C1 segment of cervical spinal cord (tissue), 14 donors: Measurements from ENCODE around the gene DNM3.
"Not testable (repeated sequence)": the region's sequence is repeated elsewhere in the genome, so short reads cannot be mapped to it uniquely, and the experiment has no call there.

Experiments used
- DNase-seq, 14 donors: peaks; one replicate each; lab custom pipeline; 2025; lab: John Stamatoyannopoulos, UW

DNM3 gene

DNA sequence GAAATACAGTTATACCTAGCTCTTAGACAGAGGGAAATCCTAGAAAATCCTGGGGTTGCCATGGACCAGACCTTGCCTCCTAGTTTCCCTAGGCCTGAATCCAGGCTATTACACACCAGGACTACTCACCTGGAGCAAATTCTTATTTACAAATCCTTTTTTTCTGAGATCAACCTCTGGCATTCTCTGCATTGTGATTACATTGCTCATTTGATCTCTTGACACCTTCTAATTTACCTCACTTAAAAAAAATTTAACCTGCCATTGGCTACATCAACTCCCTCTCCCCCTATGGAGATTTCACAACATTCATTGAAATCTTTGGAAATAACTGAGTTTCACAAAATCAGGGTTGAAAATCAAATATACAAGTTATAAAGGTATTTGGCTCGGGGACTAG is 576.3 kb downstream of the DNM3 start:
- no peak for DNase-seq

DNA sequence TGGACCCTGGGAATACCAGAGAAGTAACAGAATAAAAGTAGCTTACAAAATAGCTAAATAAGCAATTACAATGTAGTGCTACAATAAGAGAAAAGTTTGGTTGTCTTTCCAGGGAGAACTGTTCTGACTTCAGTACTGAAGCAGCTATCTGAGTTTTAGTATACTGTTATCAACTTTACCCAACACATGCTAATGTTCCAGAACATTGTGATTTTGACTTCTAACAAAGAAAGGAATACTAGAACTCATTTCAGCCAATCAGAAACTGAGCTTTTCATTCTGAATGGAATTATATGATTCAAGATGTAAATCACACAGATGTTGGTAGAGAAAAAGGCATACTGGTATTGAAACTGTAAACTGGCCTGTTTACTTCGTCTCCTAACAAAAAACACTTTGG is 579.1 kb downstream of the DNM3 start, which contains the start of gene C1orf105:
TSS of gene C1orf105 (plus strand) at position 301 of the 400 bp plus-strand sequence. CDS start 201 bp downstream, outside the sequence.
- DNase-seq = no peak

DNA sequence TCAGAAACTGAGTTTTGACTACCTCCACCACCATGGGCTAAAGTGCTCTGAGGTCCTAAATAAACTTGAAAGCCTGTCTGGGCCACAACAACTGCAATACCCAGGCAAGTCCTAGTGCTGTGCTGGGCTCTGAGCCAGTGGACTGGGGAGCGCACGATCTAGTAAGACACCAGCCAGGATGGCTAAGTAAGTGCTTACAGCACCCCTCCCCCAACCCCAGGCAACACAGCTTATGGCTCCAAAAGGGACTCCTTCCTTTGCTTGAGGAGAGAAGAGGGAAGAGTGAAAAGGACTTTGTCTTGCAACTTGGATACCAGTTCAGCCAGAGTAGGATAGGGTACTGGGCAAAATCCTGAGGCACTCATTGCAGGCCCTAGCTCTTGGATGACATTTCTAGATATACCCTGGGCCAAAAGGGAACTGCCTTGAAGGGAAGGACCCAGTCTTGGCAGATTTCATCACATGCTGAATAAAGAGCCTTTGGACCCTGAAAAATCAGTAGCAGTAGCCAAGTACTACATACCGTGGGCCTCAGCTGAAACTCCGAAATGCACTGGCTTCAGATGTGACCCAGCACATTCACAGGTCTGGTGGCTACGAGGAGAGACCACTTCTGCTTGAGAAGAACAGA is 580.8 kb downstream of the DNM3 start:
- DNase-seq = peak in 7 of 14 donors; percentile 10 to 56 (median 18)

DNA sequence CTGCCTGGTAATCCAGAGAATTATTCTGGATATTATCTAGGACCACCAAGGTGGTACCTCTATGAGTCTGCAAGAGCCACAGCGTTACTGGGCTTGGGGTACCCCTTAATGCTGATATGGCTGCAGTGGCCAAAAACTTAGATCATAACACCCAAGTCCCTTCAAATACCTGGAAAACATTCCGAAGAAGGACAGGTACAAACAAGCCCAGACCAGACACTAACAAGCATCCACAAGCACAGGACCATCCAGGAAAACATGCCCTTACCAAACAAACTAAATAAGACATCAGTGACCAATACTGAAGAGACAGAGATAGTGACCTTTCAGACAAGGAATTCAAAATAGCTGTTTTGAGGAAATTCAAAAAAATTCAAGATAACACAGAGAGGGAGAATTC is 582.0 kb downstream of the DNM3 start:
- no peak for DNase-seq

GRCh38 chr1:172425339-172425738 is 584.0 kb downstream of the DNM3 start:
- no peak for DNase-seq

DNA sequence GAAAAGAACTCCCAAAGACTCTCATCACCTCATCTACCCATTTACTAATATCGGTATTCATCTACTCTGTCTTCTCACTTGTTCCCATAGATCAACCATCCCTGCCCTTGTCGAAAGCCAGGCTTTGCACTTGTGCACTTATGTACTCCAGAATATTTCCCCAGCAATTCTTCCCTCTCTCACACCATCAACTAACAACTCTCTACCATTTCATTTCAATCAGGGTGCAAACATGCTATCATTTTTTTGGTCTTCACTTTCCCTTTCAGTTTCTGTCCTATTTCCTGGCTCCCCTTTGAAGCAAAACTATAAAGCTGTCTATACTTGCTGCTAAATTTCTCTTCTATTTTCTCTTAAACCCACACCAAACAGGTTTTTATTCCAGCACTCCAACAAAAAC is 585.9 kb downstream of the DNM3 start:
- no peak for DNase-seq

- peak in 1 of 14 donors; percentile 7 for DNase-seq
Observed at GRCh38 chr1:172429331-172430127, 588.2 kb downstream of the DNM3 start.

GRCh38 chr1:172430128-172430454 is 588.8 kb downstream of the DNM3 start:
- DNase-seq = no peak

DNA sequence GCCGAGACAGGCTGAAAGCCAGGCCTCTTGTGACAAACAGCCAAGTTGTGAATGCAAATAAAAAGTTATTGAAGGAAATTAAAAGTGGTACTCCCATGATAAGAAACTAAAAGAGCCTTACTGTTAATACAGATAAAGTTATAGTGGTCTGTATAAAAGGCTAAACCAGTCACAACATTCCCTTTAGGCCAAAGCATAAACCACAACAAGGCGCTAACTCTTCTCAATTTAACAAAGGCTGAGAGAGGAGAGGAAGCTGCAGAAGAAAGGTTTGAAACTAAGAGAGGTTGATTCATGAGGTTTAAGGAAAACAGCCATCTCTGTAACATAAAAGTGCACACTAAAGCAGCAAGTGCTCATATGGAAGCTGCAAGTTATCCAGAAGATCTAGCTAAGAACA is 589.9 kb downstream of the DNM3 start:
- DNase-seq = no peak

DNA sequence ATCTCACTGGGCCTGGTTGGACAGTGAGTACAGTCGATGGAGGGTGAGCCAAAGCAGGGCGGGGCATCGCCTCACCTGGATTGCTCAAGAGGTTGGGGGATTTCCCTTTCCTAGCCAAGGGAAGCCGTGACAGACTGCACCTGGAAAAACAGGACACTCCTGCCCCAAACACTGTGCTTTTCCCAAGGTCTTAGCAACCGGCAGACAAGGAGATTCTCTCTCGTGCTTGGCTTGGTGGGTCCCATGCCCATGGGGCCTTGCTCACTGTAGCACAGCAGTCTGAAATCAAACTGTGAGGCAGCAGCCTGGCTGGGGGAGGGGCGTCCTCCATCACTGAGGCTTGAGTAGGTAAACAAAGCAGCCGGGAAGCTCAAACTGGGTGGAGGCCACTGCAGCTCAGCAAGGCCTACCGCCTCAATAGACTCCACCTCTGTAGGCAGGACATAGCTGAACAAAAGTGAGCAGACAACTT is 590.5 kb downstream of the DNM3 start:
- no peak for DNase-seq

- DNase-seq = not testable (repeated sequence)
Observed at GRCh38 chr1:172437183-172437582, 595.9 kb downstream of the DNM3 start.

- no peak for DNase-seq
Observed at GRCh38 chr1:172442404-172442803, 601.1 kb downstream of the DNM3 start.

- no peak for DNase-seq
Observed at GRCh38 chr1:172442843-172443565, 601.7 kb downstream of the DNM3 start.

GRCh38 chr1:172443666-172444453 is 602.6 kb downstream of the DNM3 start, which contains the start of gene PIGC:
Gene PIGC (minus strand): TSS chr1:172444069. CDS start chr1:172442622, 1,447 bp downstream.
- peak in 13 of 14 donors; percentile 32 to 86 (median 79) for DNase-seq

DNA sequence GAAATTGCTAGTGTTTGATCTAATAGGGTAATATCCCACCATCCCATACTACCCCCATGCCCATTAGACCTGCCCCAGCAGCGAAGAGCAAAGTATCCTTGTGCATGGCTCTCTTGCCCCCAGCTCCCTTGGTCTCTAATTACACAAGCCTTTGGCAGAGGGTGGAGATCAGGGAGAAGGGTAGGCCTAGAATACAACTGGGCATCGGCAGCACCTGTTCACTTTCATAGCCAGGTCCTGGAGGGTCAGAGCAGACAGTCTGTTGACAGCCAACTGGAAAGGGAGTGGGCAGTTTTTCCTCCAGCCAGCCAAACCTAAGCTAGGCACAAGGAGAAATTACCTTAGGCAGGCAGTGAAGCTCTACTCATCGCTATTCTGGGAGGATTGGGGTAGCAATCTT is 605.2 kb downstream of the DNM3 start:
- DNase-seq = no peak

GRCh38 chr1:172447641-172448040 is 606.3 kb downstream of the DNM3 start:
- DNase-seq = no peak

- DNase-seq = no peak
Observed at GRCh38 chr1:172448995-172449584, 607.8 kb downstream of the DNM3 start.

- peak in 8 of 14 donors; percentile 2 to 42 (median 24) for DNase-seq
Observed at GRCh38 chr1:172449585-172450523, 608.6 kb downstream of the DNM3 start.

DNA sequence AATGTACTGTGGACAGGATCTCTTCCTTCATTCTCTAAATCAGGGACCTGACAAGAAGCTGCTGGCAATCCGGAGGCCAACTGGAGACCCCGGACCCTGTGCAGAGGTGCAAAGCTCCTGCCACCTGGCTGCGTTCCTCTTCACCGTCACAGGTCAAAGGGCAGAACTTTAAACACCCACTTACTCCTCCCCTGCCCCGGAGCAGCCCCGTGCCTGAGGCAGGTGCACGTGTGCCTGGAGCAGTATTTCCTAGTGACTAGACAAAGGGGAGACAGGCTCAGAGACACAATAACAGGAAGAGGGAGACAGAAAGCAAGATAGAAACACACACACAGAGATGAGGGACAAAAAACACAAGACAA is 609.2 kb downstream of the DNM3 start:
- peak in 1 of 14 donors; percentile 24 for DNase-seq

GRCh38 chr1:172451002-172451443 is 609.7 kb downstream of the DNM3 start:
- no peak for DNase-seq
